Panc1 (cell line): Measurements from ENCODE around the gene SLC25A12.

Experiments
- CTCF ChIP-seq: fragments of 450-650 bp; IDR thresholded peaks from 2 replicates; pipeline ENCODE4 v1.5.1; 2017; ENCODE audit warnings: mild to moderate bottlenecking
- POLR2AphosphoS5 ChIP-seq: IDR thresholded peaks from 2 replicates; pipeline ENCODE4 v1.6.1; 2012; ENCODE audit warnings: mild to moderate bottlenecking, low read depth, low read length, moderate library complexity
- REST ChIP-seq, 2 experiments: IDR thresholded peaks; 2 replicates each; pipeline ENCODE4 v1.6.1; 2011 to 2012; ENCODE audit warnings: low read depth in 2 of 2, control low read depth in 1 of 2, low read length in 1 of 2, mild to moderate bottlenecking in 1 of 2, moderate library complexity in 1 of 2; ENCODE audit not compliant: insufficient read depth in 1 of 2
- SIN3A ChIP-seq: IDR thresholded peaks from 2 replicates; pipeline ENCODE4 v1.6.1; 2012; ENCODE audit warnings: low read depth, mild to moderate bottlenecking, low read length, moderate library complexity, borderline replicate concordance; ENCODE audit not compliant: insufficient read depth
- TCF7L2 ChIP-seq: IDR thresholded peaks from 2 replicates; pipeline ENCODE4 v1.6.1; 2011; ENCODE audit warnings: mild to moderate bottlenecking, low read depth, low read length, inconsistent platforms

DNA sequence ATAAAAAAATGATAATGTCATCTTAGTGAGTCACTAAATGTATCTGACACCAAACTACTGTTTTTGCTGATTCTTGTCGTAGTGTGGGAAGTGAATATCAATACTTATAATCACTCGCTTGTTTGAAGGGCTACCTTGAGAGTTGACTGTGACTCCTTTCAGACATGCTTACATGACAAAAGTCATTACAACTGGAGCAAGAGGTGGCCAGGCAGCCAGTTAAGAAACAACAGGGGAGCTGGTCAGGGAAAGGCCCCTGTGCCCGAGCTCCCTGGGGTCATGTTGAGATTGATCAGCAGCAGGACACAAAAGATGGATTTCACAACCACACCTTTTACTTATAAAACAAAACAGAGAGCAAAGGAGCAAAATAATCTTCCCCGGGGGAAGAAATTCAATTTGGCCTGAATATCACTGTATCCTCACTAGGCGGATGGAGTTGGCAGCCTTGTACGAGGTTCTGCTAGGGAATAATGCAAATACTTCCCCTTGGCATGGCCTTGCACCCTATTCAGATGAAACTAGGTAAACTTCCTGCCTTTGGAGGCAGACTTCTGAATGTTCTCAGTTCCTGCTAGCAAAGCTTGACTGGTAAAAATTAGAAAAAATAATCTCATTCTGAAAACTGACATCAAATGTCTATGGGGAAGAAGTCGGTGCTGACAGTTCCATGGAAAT lies 105.6 kb downstream of the SLC25A12 start:
- TF ChIP-seq CTCF, result no peak
- TF ChIP-seq POLR2AphosphoS5, result no peak
- no peak for TF ChIP-seq REST (IDR thresholded peaks at IDR 0.05; ENCODE audit: insufficient read depth in 1 of 2, low read depth in 2 of 2, low read length in 1 of 2)
- no peak for TF ChIP-seq SIN3A
- TF ChIP-seq TCF7L2, result no peak
